CD4-positive, alpha-beta T cell treated with Interleukin-1 beta for 1 hour (primary cell): ENCODE measurements around the gene UBE2D4.
"Not testable (repeated sequence)": the region's sequence is repeated elsewhere in the genome, so short reads cannot be mapped to it uniquely, and the experiment has no call there.

Experiments used
- DNase-seq, 2 donors: peaks; one replicate each; pipeline ENCODE4 v3.0.0-alpha.2; 2020 to 2022

Gene UBE2D4

GRCh38 chr7:43968172-43969040 is 42.2 kb downstream of the UBE2D4 start:
- DNase-seq = not testable (repeated sequence)

GRCh38 chr7:43969586-43969985 is 43.4 kb downstream of the UBE2D4 start:
- DNase-seq = not testable (repeated sequence)

- DNase-seq = not testable (repeated sequence)
Observed at GRCh38 chr7:43970698-43971097, 44.5 kb downstream of the UBE2D4 start.

GRCh38 chr7:43974033-43974573 is 47.9 kb downstream of the UBE2D4 start:
- not testable (repeated sequence) for DNase-seq

DNA sequence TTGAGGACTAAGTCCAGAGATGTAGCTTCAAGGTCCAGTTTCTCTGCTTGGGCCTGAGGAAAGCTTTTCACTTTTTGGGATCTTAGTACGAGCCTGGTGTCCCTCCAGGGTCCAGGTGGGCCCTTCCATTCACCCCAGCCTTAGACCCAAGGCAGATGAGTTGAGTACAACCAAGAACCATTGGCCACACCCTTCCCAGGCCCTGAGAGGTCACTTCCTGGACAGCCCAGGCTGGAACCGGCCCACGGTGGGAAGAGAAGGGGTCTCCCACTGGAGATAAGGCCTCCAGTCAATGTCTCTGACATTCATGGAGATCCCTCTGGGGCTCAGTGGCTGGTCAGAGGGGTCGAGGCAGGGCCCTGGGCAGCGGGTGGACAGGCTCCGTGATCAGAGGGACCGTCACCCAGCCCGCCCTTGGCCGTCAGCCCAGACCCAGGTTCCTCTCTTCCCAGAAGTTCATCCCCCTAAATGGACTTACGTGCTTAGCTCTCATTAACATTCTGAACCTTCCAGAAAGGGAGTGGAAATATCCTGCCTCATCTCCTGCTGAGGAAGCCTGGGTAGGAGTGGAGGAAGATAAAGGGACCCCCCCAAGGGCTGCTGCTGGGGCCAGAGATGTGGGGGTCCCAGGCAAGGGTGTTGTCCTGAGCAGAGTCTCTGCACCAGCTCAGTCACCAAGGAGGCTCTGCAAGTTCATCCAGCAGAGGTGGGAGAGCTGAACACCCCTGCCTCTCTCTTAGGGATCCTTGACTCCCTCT is 48.7 kb downstream of the UBE2D4 start:
- not testable (repeated sequence) for DNase-seq

- no peak for DNase-seq
Observed at GRCh38 chr7:43977525-43977924, 51.3 kb downstream of the UBE2D4 start.

- DNase-seq = not testable (repeated sequence)
Observed at GRCh38 chr7:43978102-43978501, 51.9 kb downstream of the UBE2D4 start.

DNA sequence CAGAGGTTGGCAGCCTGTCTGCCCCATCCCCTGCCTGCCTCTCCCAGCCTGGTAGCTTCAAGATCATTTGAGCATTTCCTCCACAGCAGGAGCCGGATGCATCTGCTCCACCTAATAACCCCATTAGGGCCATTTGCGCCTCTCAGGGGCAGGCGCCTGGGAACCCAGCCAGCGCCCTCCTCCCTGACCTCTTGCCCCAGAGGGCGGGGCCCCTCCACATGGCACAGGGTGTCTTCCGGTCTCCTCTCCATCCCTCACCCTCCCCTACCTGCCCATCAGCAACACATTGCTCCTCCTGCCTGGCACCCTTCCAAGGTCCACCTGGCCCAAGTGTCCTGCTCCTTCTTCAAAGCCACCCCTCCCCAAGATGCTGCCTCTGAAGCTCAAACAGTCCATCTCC is 56.6 kb downstream of the UBE2D4 start:
- DNase-seq = not testable (repeated sequence)

DNA sequence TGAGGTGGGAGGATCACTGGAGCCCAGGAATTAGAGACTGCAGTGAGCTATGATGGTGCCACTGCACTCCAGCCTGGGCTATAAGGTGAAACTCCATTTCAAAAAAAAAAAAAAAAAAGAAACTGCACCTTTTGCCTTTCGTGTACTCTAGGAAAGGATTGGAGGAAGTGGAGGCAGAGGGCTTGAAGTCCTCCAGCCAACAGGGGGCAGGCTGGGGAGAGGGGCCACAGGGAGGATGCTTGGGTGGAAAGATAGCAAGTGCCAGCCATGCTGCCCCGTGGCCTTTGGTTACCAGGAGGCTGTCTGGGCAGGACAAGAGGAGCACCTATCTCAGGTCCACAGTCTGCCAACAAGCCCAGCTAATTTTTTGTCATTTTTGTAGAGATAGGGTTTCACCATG is 57.5 kb downstream of the UBE2D4 start:
- not testable (repeated sequence) for DNase-seq

DNA sequence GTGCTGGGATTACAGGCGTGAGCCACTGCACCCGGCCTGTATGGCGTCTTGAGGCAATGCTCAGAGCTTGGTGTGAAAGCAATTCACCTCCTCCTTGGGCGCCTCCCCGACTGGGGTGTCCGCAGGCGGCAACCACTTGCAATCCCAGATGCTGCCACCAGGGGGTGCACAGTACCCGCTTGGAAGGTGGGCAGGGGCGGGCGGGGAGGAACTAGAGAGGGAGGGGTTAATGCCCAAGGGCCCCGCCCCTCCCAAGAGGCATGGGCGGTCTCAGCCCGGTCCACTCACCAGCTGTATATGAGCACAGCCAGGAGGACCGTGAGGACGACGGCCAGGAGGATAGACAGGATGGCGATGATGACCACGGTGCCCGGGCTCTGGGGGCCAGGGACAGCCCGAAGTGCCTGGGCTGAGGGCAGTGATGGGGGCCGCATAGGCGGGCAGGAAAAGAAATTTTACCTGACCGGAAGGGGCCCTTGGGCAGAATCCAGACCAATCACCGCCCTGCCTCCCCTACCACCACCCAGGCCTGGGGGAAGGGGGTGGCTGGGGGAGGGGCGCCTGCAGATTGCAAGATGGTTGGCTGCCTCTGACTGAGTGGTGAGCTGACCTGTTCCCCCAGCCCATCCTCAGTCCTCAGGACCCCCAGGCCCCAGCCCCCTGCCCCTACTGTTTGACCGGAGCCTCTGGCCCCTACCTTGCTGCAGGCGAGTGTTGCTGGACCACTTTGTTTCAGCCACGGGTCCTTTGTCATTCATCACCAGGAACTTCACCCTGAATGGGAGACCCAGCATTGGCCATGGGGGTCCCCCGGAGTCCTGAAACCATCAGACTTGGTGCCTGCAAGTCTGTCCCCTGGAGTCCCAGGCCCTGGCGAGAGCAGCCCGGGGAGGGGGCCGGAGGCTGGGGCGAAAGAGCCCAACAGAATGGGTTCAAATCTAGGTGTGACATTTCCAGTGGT is 59.9 kb downstream of the UBE2D4 start:
- DNase-seq = peak; percentile 82 to 85

GRCh38 chr7:43987476-43987875 is 61.2 kb downstream of the UBE2D4 start:
- not testable (repeated sequence) for DNase-seq

- not testable (repeated sequence) for DNase-seq
Observed at GRCh38 chr7:43990011-43990585, 63.9 kb downstream of the UBE2D4 start.

DNA sequence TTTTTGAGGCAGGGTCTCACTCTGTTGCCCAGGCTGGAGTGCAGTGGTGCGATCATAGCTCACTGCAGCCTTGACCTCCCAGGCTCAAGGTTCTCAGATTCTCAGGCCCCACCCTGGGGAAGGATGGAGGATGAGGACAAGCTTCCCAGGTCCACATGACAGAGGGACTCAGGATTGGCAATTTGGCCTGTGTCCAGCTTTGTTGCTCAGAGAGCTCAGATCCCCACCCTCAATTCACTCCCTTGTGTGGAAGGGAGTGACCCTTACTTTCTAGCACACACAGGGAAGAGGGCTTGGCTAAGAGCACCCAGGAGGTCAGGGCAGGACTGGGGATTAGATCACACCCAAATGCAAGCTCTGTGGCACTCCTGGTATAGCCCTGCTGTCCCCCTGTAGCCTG is 64.6 kb downstream of the UBE2D4 start:
- not testable (repeated sequence) for DNase-seq

DNA sequence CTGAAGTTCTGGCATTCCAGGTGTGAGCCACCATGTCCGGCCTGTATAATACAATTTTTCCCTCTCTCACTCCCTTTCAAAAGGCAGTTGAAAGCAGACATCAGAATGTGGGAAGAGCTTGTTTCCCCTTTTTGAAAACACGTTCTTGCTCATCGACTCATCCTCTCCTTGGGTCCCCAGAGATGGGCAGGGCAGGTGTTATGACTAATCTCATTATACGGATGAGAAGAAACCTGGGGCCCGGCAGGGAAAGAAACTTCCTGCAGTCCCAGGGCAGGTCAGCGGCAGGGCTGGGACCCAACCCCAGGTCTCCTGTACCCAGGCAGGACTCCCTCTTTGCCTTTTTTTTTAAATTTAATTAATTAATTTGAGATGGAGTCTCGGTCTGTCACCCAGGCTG is 66.7 kb downstream of the UBE2D4 start:
- not testable (repeated sequence) for DNase-seq

DNA sequence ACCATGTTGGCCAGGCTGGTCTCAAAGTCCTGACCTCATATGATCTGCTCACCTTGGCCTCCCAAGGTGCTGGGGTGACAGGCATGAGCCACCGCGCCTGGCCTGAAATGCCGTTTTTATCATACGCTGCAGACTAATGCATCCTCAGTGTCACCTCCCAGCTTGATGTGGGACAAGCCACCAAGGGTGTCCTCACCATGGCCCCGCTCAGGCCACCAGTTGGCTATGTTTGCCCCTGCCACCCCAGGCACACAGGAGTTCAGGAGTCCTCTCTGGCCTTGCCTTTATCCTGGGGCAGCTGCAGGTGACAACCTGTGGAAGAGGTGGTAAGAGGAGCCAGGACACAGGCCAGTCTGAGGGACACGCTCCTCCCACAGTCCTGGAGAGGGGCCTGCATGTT is 68.4 kb downstream of the UBE2D4 start:
- not testable (repeated sequence) for DNase-seq

GRCh38 chr7:43997532-43997931 is 71.3 kb downstream of the UBE2D4 start, which contains the start of gene SPDYE1:
Gene SPDYE1 (plus strand): TSS chr7:43997897. CDS start chr7:43999950, 2,053 bp downstream.
- DNase-seq = not testable (repeated sequence)
